GM19328 (cell line): Measurements from ENCODE around the gene PDE4D.
"Not testable (repeated sequence)": the region's sequence is repeated elsewhere in the genome, so short reads cannot be mapped to it uniquely, and the experiment has no call there.

Source experiments
- ATAC-seq: cut with Tn5 transposase; IDR thresholded peaks from one replicate; pipeline ENCODE4 v1.9.1; 2021; ENCODE audit warnings: mild to moderate bottlenecking, moderate library complexity; ENCODE audit not compliant: unreplicated experiment

PDE4D gene

DNA sequence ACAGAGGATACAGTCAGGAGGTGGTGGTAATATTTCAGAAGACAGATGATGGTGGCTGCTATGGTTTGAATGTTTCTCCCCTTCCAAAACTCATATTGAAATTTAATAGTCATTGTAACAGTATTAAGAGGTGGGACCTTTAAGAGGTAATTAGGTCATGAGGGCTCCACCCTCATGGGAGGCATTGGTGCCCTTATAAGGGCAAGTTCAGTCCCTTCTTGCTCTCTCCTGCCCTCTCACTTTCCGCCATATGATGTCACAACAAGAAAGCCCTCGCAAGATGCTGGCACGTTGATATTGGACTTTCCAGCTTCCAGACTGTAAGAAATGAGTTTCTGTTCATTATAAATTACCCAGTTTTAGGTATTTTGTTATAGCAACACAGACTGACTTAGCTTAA, 274.9 kb downstream of the PDE4D start:
- no peak for ATAC-seq

DNA sequence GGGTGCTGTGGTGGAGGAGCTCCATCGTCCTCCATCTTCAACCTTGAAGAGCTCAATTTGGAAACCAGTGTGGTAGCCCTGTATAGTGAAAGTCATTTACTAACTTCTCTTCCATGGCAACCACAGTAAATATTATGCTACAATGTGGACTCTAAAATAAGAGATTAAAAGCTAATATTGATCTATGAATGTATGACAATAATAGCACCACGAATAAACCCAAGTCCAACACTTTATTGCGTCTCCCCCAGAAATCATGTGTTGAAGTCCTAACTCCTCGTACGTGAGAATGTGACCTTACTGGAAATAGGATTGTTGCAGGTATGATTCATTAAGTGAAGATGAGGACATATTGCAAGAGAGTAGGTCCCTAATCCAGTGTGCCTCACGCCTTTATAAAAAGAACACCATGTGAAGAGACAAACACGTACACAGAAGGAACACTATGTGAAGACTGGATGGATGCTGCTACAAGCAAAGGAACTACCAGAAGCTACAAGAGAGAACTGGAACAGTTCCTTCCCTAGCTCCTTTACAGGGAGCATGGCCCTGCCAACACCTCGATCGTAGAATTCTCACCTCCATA, 276.2 kb downstream of the PDE4D start:
- ATAC-seq = no peak

DNA sequence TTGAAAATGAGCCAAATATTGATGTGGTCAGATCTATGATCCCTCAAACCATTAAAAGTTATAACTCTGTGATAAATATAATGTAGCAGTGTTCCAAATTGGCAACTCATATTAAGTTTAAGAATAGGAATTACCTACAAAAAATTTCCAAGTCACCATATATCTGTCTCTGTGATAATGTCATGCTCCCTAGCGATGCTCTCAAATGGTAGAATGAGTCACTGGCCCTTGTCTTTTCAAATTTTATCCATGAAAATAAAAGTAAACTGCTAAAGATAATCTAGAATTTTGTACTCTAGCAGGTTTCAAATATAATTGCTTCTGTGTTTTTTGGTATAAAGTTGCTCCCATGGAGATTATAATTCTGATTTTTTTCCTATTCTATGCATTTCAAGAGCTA, 277.1 kb downstream of the PDE4D start:
- no peak for ATAC-seq

DNA sequence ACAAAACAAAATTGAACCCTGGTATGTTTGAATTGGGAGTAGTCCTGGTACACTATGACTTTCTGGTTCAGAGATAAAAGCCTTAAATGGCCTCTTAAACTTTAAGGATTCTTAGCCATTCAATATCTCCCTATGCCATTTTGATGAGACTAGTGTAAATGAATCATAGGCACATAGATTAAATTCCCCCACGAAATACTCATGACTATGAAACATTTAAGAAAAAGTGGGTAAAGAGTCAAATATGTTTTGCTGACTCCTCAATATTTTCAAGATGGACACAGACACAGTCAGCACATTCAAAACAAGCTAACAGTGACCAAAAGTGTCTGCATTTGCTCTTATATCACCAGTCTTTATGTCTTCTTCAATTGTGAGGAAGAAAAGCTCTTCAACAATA, 278.3 kb downstream of the PDE4D start:
- no peak for ATAC-seq

DNA sequence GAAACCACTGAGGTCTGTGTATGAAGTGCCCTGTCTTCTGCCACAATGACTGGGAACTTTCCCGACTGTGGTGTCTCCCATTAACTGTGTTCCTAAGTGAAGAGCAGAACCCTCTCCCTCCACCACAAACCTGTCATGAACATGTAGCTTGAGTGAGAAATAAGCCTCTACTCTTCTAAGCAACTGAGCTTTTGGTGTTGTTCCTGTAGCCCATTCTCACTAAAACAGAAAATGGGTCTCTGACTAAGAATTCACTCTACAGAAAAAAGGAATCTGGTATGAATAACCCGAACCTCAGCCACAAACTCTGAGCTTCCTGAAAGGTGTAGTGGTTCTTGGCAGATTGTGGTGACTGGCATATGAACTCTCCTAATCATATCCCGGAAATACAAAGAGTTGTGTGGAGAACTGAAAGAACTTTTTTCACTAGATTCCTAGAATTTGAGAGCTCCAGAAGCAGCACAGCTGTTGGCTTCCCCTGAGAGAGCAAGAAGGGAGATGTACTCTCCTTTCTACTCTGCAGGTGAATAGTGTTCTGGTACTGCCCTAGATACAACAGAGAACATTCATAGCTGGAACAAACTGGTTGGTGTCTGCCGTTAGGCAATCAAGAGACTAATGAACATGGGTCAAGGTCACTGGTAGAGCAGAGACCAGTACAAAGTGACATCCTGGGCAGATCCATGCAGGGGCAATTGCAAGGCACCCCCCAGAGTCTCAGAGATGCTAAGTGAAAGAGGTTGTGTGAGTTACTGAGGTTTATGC, 283.8 kb downstream of the PDE4D start:
- no peak for ATAC-seq

DNA sequence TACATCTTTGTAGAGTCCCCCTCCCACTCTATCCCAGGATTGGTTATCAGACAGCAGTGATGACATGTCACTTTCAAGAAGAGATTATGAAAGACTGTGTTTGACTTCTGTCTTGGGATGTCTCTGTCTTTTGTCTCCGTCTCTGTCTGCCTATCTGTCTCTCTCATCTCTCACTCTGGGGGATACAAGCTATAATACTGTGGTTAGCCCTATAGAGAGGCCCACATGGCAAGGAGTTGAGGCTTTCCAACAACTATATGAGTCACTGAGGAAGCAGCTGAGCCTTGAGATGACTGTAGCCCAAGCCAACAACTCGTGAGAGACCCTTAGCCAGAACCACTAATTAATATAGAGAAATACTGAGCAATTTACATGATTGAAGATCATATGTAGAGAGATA, 284.8 kb downstream of the PDE4D start:
- no peak for ATAC-seq

DNA sequence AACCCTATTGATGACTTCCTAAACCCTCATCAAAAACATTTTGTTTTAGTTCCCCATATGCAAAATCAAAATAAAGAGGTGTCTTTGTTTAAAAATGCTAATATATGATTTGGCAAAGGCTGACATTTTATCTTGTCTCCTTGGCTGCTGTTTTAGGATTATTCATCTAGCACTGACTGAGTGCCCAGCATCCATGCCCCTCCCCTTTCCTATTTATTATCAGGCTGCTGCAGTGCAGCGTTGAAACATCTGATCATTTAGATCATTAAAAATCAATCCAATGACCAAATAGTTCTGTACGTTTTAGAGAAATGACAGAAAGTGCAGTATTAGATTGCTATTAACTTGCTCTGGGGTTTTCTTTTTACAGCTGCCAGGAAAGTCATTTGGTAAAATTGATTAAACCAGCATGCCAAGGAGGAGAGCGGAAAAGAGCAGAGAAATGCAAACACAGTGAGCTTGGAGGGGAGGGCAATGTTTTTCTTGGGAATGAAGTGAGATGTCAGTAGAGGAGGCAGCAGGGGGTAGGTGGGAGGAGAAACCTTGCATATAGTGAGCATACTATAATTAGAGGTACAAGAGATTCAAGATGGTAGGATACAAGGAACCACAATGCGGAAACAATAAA, 286.3 kb downstream of the PDE4D start:
- no peak for ATAC-seq

DNA sequence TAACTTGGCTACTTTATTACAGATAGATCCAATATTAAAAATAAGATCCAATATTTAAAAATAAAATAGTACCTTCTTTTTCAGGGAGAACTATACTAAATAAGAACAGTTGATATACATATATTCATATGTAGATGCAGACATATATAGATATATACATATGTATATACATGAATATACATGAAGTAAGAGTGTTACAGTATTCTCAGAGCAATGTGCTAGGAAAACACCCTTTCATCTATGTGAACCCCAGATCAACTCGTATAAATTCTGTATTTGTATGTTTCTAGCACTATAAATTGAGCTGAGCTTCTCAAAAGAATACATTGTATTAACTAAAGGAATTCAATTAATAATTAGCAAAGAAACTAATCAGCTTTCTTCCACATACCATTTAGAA, 287.6 kb downstream of the PDE4D start:
- ATAC-seq = no peak

DNA sequence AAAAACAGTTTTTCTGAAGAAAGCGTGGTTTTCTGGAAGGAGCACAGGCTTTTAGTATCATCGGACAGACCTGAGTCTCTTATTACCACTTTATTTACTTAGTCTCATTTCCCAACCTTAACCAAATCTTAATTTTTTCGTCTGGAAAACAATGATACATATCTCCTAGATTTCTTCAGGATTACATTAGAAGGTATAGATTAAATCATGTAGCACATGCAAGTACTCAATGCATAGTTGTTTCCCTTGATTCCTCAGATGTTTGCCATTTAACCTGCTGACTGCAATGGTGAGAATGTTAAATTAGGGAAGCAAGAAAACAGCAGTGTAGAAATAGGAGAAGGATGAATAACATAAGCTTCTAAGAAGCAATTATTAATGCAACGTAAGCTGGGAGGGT, 289.4 kb downstream of the PDE4D start:
- no peak for ATAC-seq

DNA sequence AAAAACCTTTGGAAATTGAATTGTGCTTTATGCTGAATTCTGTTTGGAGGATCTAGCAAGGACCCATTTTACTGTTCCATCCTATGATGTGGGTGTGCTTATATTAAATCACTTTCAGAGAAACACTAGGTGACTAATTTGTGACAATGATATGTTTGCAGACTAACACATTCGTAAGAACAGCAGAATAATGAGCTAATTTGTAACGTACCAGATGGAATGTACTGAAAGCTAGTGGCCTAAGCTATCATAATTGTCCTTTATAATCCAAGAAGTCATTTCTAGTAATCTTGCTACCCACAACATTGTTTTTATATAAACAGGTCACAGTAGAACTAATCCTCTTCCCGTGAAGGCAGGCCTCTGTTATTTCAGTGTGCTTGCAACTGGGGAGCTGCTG, 292.5 kb downstream of the PDE4D start:
- no peak for ATAC-seq

DNA sequence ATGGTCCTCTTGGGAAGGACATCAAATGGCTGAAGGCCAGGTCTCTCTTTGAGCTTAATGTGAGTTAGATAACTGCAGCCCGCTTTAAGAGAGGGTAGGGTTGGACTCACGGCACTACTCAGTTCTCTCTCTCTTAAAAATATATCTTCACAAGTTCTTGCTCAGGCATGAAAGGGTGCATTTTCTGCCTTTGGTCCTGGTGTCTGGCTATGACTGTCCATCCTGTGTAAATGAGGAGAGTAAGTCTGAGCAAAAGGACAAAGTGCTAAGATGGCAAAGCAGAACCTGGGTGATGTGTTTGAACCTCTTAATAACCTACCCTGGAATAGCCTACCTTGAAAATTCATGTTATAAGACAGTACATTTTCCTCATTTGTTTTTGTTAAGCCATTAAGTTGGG, 293.4 kb downstream of the PDE4D start:
- no peak for ATAC-seq

DNA sequence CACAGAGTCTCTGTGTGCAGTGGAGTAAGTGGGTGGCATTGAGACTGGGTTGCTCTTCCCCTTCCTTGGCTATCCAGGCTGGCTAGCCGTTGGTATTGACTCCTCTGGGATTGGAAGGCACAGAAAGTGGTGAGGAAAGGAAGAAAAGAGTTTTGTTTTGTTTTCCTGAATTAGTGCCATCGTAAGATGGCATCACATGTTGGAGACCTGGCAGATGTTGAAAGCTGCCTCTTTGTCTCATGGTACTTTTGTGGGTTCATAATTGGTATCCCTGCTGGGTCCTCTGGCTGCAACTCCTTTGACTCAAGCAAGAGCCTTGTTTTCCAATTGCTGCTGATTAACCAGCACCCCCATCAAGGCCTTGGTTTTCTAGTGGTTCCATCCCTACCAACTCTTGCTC, 293.8 kb downstream of the PDE4D start:
- no peak for ATAC-seq

DNA sequence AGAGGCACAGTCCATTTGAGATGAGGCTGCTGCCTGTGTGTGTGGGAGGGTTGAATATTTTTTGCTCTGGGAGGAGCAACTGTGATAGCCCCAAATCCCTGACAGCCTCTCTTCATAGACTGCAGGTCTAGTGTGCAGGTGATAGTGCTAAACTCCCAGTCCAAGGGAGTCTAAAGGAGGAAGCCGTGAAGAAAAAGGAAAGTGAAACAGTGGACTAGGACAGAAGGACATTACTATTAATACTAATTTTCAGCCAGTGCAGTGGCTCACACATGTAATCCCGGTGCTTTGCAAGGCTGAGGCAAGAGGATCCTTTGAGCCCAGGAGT, 295.0 kb downstream of the PDE4D start:
- ATAC-seq = no peak

DNA sequence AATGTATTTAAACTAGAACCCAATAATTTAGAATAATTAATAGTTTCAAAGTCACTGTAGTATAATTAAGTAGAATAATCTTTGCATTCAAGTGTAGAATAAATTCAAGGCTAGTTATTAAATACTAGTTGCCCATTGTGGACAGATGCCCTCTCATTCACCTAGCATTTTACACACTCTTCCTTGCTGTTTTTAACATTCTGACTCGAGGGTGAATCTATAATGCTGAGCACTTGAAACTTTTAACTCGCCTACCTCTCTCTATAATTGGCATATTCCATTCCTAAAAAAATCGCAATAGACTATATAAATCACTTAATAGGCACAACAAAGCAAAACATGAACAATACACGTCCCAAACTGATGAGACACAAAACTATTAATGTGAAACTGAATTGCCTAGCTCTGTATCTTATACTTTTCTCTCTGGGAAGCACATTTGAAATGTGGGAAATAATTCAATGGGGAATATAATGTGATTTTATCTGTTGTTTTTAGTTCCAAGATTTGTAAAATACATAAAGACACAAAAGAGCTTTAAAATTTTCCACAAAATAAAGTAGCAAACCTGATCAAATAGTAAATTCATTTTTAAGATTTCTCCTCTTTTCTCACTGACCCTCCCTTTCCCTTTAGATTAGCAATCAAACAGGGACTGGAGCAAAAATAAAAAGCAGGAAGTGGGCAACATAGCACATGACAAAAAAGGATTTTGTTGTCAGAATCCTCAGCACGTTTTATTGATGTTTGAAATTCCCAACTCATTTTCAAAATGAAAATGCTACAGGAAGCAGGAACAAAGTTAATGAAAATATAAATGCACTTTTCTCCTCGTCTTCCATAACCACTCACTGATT, 295.6 kb downstream of the PDE4D start:
- ATAC-seq = no peak

DNA sequence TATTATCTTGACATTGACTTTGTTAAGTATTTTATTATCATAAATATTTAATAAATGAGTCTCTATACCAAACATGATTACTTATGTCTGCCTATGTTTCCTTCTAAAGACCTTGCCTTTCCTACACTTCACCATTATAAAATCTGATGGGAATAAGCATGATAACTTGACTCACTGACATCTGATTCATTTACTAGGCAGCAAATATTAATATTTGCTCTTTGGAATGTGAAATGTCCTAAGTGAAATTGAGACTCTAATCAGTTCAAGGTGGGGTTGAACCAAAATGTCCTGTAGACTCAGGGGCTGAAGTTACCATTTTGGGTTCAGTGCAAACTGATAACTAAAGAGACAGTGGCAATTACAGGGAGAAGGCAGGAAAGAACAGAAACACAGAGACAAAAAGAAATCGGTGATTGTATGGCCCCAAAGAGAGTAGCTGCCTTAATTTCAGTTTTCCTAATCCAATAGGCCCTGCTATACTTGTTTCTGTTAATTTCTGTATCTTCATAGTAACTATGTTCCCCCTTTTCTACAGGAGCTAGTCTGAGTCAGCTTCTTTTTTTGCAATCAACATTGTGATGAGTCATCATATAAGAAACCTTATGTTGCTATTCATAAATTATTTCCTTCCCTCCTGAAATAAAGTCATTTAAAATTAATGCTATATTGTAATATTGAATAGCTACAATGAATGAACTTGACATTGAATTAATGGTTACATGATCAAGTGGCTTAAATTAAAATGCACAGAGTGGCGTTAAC, 296.8 kb downstream of the PDE4D start:
- ATAC-seq = no peak

DNA sequence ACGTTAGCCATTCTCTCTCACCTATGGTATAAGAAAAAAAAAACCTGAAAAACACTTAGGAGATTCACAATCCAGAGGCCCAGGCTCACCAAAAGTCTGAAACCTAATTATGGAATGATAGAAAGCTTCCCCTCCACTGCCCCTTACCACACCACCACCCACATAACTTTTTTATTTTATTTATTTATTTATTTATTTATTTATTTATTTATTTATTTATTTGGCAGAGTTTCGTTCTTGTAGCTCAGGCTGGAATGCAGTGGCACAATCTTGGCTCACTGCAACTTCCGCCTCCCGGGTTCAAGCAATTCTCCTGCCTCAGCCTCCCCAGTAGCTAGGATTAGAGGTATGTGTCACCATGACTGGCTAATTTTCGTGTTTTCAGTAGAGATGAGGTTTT, 299.4 kb downstream of the PDE4D start:
- ATAC-seq = not testable (repeated sequence)

DNA sequence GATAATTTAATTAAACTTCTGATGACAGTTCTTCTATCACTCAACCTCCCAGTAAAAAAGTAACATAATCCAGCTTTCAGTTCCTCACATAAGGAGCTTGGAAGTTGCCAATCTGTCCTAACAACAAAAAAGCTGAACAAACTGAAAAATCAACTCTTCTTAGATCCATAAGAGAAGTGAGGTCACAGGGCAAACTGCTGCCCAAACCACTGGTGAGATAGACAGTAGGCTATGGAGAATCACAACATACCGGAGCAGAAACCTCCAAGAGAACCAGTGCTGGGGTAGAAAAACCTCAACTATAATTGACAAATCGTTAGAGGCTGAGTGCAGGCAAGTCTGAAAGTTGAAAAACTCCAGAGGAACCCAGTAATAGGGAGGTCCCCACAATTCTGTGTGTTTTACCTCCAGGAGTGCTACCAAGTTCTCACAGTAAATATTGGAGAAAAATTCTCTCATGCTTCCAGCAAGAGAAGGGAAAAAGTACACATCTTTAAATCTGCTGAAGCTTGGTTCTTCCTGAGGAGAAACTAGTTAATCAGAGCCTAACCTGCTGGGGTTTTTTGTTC, 300.0 kb downstream of the PDE4D start:
- no peak for ATAC-seq

DNA sequence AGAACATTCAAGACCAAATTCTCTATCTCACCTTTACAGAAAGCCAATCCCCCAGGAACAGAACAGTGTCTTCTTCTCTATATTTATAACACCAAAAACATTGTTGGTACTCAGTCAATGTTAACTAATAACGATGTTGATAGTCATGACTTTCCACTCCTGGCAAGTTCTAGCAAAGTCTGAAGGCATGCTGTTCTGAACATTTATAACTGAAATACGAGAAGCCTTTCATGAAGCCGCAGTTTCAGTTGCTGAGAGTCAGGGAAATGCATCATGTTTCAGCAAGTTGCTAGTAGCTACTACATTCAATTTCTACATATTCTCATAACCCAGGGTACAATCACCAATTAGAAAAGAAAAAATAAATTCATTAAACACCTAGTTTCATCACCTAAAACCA, 301.4 kb downstream of the PDE4D start:
- no peak for ATAC-seq

DNA sequence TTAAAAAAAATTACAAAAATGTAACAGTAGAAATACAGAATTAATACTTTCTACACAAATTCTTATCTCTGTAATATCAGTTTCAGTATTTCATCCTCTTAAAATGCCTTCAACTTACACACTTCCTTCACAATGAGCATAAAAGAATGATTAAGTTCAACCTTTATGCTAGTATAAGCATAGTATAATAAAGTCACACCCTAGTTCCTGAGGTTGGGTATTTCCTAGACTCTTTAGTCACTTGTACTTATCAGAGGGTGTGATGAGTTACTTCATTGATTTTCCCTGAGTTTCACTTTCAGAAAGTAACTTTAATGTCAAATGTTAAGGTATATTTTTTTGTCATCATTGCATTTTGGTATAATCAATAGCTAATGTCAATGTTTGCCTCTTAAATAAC, 302.4 kb downstream of the PDE4D start:
- no peak for ATAC-seq

DNA sequence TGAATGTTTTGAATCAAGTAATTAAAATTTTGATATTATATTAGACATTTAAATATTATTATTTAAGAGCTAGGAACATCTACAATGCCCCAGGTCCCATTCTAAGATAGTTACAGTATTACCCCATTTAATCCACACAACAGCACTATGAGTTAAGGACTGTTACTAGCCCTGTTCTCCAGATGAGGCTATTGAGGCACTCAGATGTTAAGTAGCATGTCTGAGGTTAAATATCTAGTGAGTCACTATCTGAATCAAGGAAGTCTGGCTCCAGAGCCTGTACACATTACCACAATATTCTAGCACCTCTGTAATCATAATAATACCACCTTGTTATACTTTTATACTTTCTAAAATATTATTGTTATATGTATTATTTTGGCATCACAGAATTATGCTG, 304.6 kb downstream of the PDE4D start:
- ATAC-seq = no peak
